ENCODE measurements around the gene SRPK1.
"Not testable (repeated sequence)": the region's sequence is repeated elsewhere in the genome, so short reads cannot be mapped to it uniquely, and the experiment has no call there.

The SRPK1 gene

GRCh38 chr6:35920793-35921732 lies at the start of gene SRPK1:
TSS of gene SRPK1 (minus strand) at chr6:35921098. CDS start at chr6:35921056, 42 bp downstream.
- peak; percentile 55 for DNase-seq (ENCODE audit: low spot score)

GRCh38 chr6:35970181-35970580 lies 49.3 kb upstream of the SRPK1 start:
- DNase-seq (ENCODE audit: low spot score) = peak; percentile 63

GRCh38 chr6:35969646-35970045 lies 48.7 kb upstream of the SRPK1 start:
- no peak for DNase-seq (ENCODE audit: low spot score)

GRCh38 chr6:35968821-35969220 lies 47.9 kb upstream of the SRPK1 start:
- DNase-seq (ENCODE audit: low spot score) = no peak

- DNase-seq (ENCODE audit: low spot score) = no peak
Observed at GRCh38 chr6:35967076-35967774, 46.3 kb upstream of the SRPK1 start.

GRCh38 chr6:35962779-35963560 lies 42.1 kb upstream of the SRPK1 start:
- DNase-seq (ENCODE audit: low spot score) = no peak

- DNase-seq (ENCODE audit: low spot score) = no peak
Observed at GRCh38 chr6:35960187-35960586, 39.3 kb upstream of the SRPK1 start.

GRCh38 chr6:35955970-35956369 lies 35.1 kb upstream of the SRPK1 start:
- DNase-seq (ENCODE audit: low spot score) = no peak

- DNase-seq (ENCODE audit: low spot score) = no peak
Observed at GRCh38 chr6:35955521-35955920, 34.6 kb upstream of the SRPK1 start.

GRCh38 chr6:35955071-35955470 lies 34.2 kb upstream of the SRPK1 start:
- peak; percentile 14 for DNase-seq (ENCODE audit: low spot score)

- no peak for DNase-seq (ENCODE audit: low spot score)
Observed at GRCh38 chr6:35954333-35954732, 33.4 kb upstream of the SRPK1 start.

- DNase-seq (ENCODE audit: low spot score) = no peak
Observed at GRCh38 chr6:35948725-35949124, 27.8 kb upstream of the SRPK1 start.

GRCh38 chr6:35945650-35946025 lies 24.7 kb upstream of the SRPK1 start:
- DNase-seq (ENCODE audit: low spot score) = no peak

GRCh38 chr6:35943390-35943789 lies 22.5 kb upstream of the SRPK1 start:
- DNase-seq (ENCODE audit: low spot score) = no peak

- DNase-seq (ENCODE audit: low spot score) = no peak
Observed at GRCh38 chr6:35942355-35942754, 21.5 kb upstream of the SRPK1 start.

GRCh38 chr6:35941170-35941569 lies 20.3 kb upstream of the SRPK1 start:
- DNase-seq (ENCODE audit: low spot score) = not testable (repeated sequence)

GRCh38 chr6:35940014-35940413 lies 19.1 kb upstream of the SRPK1 start:
- DNase-seq (ENCODE audit: low spot score) = not testable (repeated sequence)

- DNase-seq (ENCODE audit: low spot score) = not testable (repeated sequence)
Observed at GRCh38 chr6:35939259-35939658, 18.4 kb upstream of the SRPK1 start.

- DNase-seq (ENCODE audit: low spot score) = no peak
Observed at GRCh38 chr6:35936681-35937359, 15.9 kb upstream of the SRPK1 start.

GRCh38 chr6:35935469-35935868 lies 14.6 kb upstream of the SRPK1 start:
- no peak for DNase-seq (ENCODE audit: low spot score)

GRCh38 chr6:35933844-35934243 lies 12.9 kb upstream of the SRPK1 start:
- DNase-seq (ENCODE audit: low spot score) = no peak

- DNase-seq (ENCODE audit: low spot score) = not testable (repeated sequence)
Observed at GRCh38 chr6:35931873-35932272, 11.0 kb upstream of the SRPK1 start.
